HepG2 (cell line): ENCODE measurements around the gene OTOP3. TPM values are rescaled to one million over a fixed set of nuclear protein-coding genes. Genes with fewer than 3 reads are reported as not detected.
A peak's percentile ranks its signal among the peaks of the same experiment; 100 is the strongest.

Source experiments
- ATAC-seq: fragments of 200-7000 bp; cut with Tn5 transposase; 3 replicates; pipeline ENCODE4 v1.9.1; 2020; ENCODE audit warnings: mild to moderate bottlenecking, moderate library complexity
- BruUV-seq: library from RNA; stranded (reverse); fragments of 400-500 nt; replicated peaks from 2 replicates; lab custom pipeline; 2021; lab: Mats Ljungman, UMichigan
- CTCF ChIA-PET: fragments of 300-600 bp; formaldehyde crosslinking; extraction: SDS; loops from one replicate; lab custom pipeline; 2021; ENCODE audit warnings: low total read pairs, inconsistent platforms, low intra/inter-chr PET ratio; lab: Yijun Ruan, JAX
- POLR2A ChIA-PET: fragments of 350-600 bp; sonication (Branson Sonifier 250); formaldehyde crosslinking; loops from one replicate; lab custom pipeline; 2020; ENCODE audit warnings: antibody characterized with exemption, inconsistent platforms; lab: Yijun Ruan, JAX
- DNase-seq: peaks from one replicate; pipeline ENCODE4 v3.0.0-alpha.2; 2015; ENCODE audit warnings: low spot score
- FAIRE-seq: peaks from 3 replicates; lab custom pipeline; 2011; peaks lifted over from hg19 to GRCh38; lab: Jason Lieb, UNC
- H2AFZ ChIP-seq: one replicate; pipeline ENCODE4 v1.6.1; 2011; ENCODE audit warnings: low read length, inconsistent platforms
- H3K27ac ChIP-seq: fragments of 300-600 bp; 3 replicates; pipeline ENCODE4 v1.8.0; 2011; ENCODE audit warnings: mixed run types, mild to moderate bottlenecking, mixed read lengths, low read length, inconsistent platforms; ENCODE audit not compliant: insufficient read depth; ENCODE audit errors: extremely low read length
- H3K27me3 ChIP-seq, 2 experiments: fragments of 200-600 bp in 1 of 2; 2 replicates in 1 of 2; 3 replicates in 1 of 2; pipeline versions ENCODE4 v1.6.0 to v1.8.0; 2011; ENCODE audit warnings: low read length in 2 of 2, mild to moderate bottlenecking in 2 of 2, moderate library complexity in 2 of 2, inconsistent platforms in 1 of 2; ENCODE audit not compliant: insufficient read depth in 2 of 2, control insufficient read depth in 1 of 2
- H3K36me3 ChIP-seq, 2 experiments: fragments of 200-600 bp in 1 of 2; replicated peaks in 1 of 2; 2 replicates in 1 of 2; 3 replicates in 1 of 2; pipeline versions ENCODE4 v1.5.1 to v1.8.0; 2011; ENCODE audit warnings: low read length in 2 of 2, inconsistent platforms in 1 of 2; ENCODE audit not compliant: insufficient read depth in 2 of 2, control insufficient read depth in 1 of 2
- H3K4me1 ChIP-seq: 2 replicates; pipeline ENCODE4 v1.5.1; 2012; ENCODE audit warnings: low read length, inconsistent platforms; ENCODE audit not compliant: insufficient read depth
- H3K4me2 ChIP-seq: 2 replicates; pipeline ENCODE4 v1.6.0; 2011; ENCODE audit warnings: low read depth, low read length, inconsistent platforms
- H3K4me3 ChIP-seq, 3 experiments: fragments of 200-600 bp in 1 of 3; sonication (generic), shearing (Covaris generic) in 1 of 3; replicated peaks in 1 of 3; 2 replicates each; pipeline ENCODE4 v1.5.1; 2011 to 2016; ENCODE audit warnings: low read length in 3 of 3, inconsistent platforms in 2 of 3, low read depth in 2 of 3, mild to moderate bottlenecking in 2 of 3, control low read depth in 1 of 3, mixed read lengths in 1 of 3; ENCODE audit not compliant: insufficient read depth in 1 of 3
- H3K79me2 ChIP-seq: one replicate; pipeline ENCODE4 v1.6.1; 2011; ENCODE audit warnings: low read length, inconsistent platforms; ENCODE audit not compliant: insufficient read depth
- H3K9ac ChIP-seq: 2 replicates; pipeline ENCODE4 v1.6.0; 2011; ENCODE audit warnings: mild to moderate bottlenecking, low read depth, low read length, inconsistent platforms; ENCODE audit not compliant: insufficient read depth
- H3K9me3 ChIP-seq: 2 replicates; pipeline ENCODE4 v1.5.1; 2012; ENCODE audit warnings: mild to moderate bottlenecking, low read length
- H4K20me1 ChIP-seq: 2 replicates; pipeline ENCODE4 v1.6.0; 2011; ENCODE audit warnings: inconsistent platforms, mild to moderate bottlenecking, low read length, moderate library complexity; ENCODE audit not compliant: insufficient read depth
- MYC ChIP-seq: sonication (generic); formaldehyde crosslinking; IDR thresholded peaks from 2 replicates; pipeline ENCODE4 v1.9.0; 2021; ENCODE audit warnings: missing genetic modification reagents, borderline replicate concordance
- TBP ChIP-seq: sonication (generic); formaldehyde crosslinking; IDR thresholded peaks from 2 replicates; pipeline ENCODE4 v1.5.0; 2020; ENCODE audit warnings: missing genetic modification reagents
- ZNF589 ChIP-seq: sonication (generic); formaldehyde crosslinking; conservative IDR thresholded peaks from 2 replicates; pipeline ENCODE4 v1.8.0; 2022; ENCODE audit warnings: mild to moderate bottlenecking, moderate library complexity, missing genetic modification reagents
- ZNF687 ChIP-seq: sonication (generic); formaldehyde crosslinking; IDR thresholded peaks from 2 replicates; pipeline ENCODE4 v1.5.1; 2020; ENCODE audit warnings: mild to moderate bottlenecking, missing genetic modification reagents, moderate library complexity
- WGBS: methylation state at CpG from one replicate; pipeline ENCODE4 v1.1.6; 2017; ENCODE audit warnings: low lambda C conversion rate; 5-methylcytosine and 5-hydroxymethylcytosine counted together
- in situ Hi-C: cut with HindIII; loops from 2 replicates; pipeline ENCODE4 v1.10.0; 2017; ENCODE audit warnings: low pct_unique_long_range_greater_than_20kb; ENCODE audit not compliant: extremely low pct_ligation_motif_present
- intact Hi-C: fragments of 100-400 bp; cut with micrococcal nuclease; formaldehyde crosslinking; loops from one replicate; pipeline ENCODE4 v1.10.0; 2022; ENCODE audit not compliant: unreplicated experiment
- polyA plus RNA-seq, 8 experiments: library from polyadenylated mRNA; depleted of rRNA in 3 of 8; stranded (reverse) in 7 of 8; unstranded in 1 of 8; fragments of >200 nt; fragmentation: Illumina TruSeq in 4 of 8; extraction: Trizol in 4 of 8; gene quantifications; 2 replicates each; pipeline versions ENCODE4 v1.2.1 to v1.2.3, GENCODE V29; 2011 to 2016; ENCODE audit warnings: low read depth in 4 of 8, missing spikeins in 1 of 8, mixed read lengths in 1 of 8; ENCODE audit not compliant: insufficient read depth in 1 of 8
- total RNA-seq, 5 experiments: library from RNA; depleted of rRNA; stranded (reverse); fragments of >200 nt; fragmentation: Illumina TruSeq; extraction: Trizol; gene quantifications; 2 replicates each; pipeline ENCODE4 v1.2.3, GENCODE V29; 2016; ENCODE audit warnings: low read depth in 1 of 5

OTOP3 gene
- total and polyA plus RNA-seq, 2 of the 13 experiments (the other 11 are each of a cell fraction or from before 2014, with no cell fraction given), result not detected

- TF ChIP-seq TBP (CRISPR knock-in tag) (no peak), ZNF589 (CRISPR knock-in tag) (no peak)
Observed at GRCh38 chr17:74951065-74951464, 15.4 kb downstream of the OTOP3 start (continued).

- FAIRE-seq, result no peak
- H4K20me1 ChIP-seq, result no peaks in the 10 kb centered on the region
- H3K4me1 ChIP-seq, result peaks cover 10% of the 10 kb centered on the region
- 80% methylated on average over 1 of the region's 32 CpGs for WGBS
- H3K79me2 ChIP-seq, result no peaks in the 10 kb centered on the region
- no peak for ATAC-seq
- DNase-seq, result no peak
- H2AFZ ChIP-seq, result no peak overlapping the region
- in situ Hi-C loops, result loop anchor here (5.0 kb wide), 1 partner anchor 150 kb away; no protein-coding TSS in a partner anchor
- POLR2A ChIA-PET, result interaction anchor here (1.4 kb wide), 1 partner anchor 10 kb away, joined by 3 read pairs; no protein-coding TSS in a partner anchor
- CTCF ChIA-PET, result no interaction called here
- no peak overlapping the region for H3K4me2 ChIP-seq
- no peak overlapping the region for H3K9ac ChIP-seq
- intact Hi-C loops, result no loop called here
- H3K27me3 ChIP-seq, result peaks cover 7 to 52% of the 10 kb centered on the region in 2 experiments; a peak in 4 of 5 replicates
- H3K36me3 ChIP-seq, result no peaks in the 10 kb centered on the region
- TF ChIP-seq MYC (CRISPR knock-in tag), result 0 out of 2 replicates have a peak, but pooled peaks have one; percentile 5
- TF ChIP-seq ZNF687 (CRISPR knock-in tag), result no peak
- no peak overlapping the region for H3K27ac ChIP-seq
- no peak overlapping the region for H3K4me3 ChIP-seq
- no peaks in the 10 kb centered on the region for H3K9me3 ChIP-seq
- BruUV-seq, result no TSS peak
Observed at GRCh38 chr17:74951680-74952421, 16.2 kb downstream of the OTOP3 start.
